H1 (cell line): ENCODE results near the gene KCNMB1. TPM values are rescaled to one million over a fixed set of nuclear protein-coding genes. Genes with fewer than 3 reads are reported as not detected.

Source experiments
- CTCF ChIA-PET: fragments of 300-600 bp; sonication (Branson Sonifier 250); formaldehyde crosslinking; loops from one replicate; lab custom pipeline; 2021; ENCODE audit not compliant: partially characterized antibody; lab: Charles Lee
- POLR2A ChIA-PET: fragments of 300-600 bp; sonication (Branson Sonifier 250); formaldehyde crosslinking; loops from one replicate; lab custom pipeline; 2021; ENCODE audit warnings: inconsistent platforms; ENCODE audit not compliant: partially characterized antibody; lab: Charles Lee
- DNase-seq, 2 experiments: peaks; one replicate each; pipeline versions ENCODE4 v3.0.0 to v3.0.0-alpha.2; 2010 to 2022; ENCODE audit warnings: low spot score in 2 of 2, low read depth in 1 of 2, mixed read lengths in 1 of 2
- FAIRE-seq: peaks from 2 replicates; lab custom pipeline; 2011; peaks lifted over from hg19 to GRCh38; lab: Jason Lieb, UNC
- H2AFZ ChIP-seq: 2 replicates; pipeline ENCODE4 v1.8.1; 2012; ENCODE audit warnings: low read length, inconsistent platforms
- H2AK5ac ChIP-seq: 2 replicates; pipeline ENCODE4 v1.6.1; 2013; ENCODE audit warnings: low read depth, low read length
- H2BK120ac ChIP-seq: replicated peaks from 2 replicates; pipeline ENCODE3; 2013; ENCODE audit warnings: low read depth, low read length, inconsistent platforms
- H2BK12ac ChIP-seq: 2 replicates; pipeline ENCODE4 v1.6.1; 2013; ENCODE audit warnings: low read depth, low read length
- H2BK15ac ChIP-seq: 2 replicates; pipeline ENCODE4 v1.6.1; 2013; ENCODE audit warnings: low read length
- H2BK20ac ChIP-seq: 2 replicates; pipeline ENCODE4 v1.6.1; 2013; ENCODE audit warnings: low read length
- H2BK5ac ChIP-seq: 2 replicates; pipeline ENCODE4 v1.6.1; 2013; ENCODE audit warnings: low read depth, low read length
- H3K14ac ChIP-seq: 2 replicates; pipeline ENCODE4 v1.6.1; 2013; ENCODE audit warnings: inconsistent platforms; ENCODE audit not compliant: insufficient read length
- H3K18ac ChIP-seq: 2 replicates; pipeline ENCODE4 v1.6.1; 2013; ENCODE audit warnings: low read length; ENCODE audit errors: extremely low read depth
- H3K23ac ChIP-seq: 2 replicates; pipeline ENCODE4 v1.6.1; 2013; ENCODE audit warnings: inconsistent platforms; ENCODE audit not compliant: insufficient read length
- H3K23me2 ChIP-seq: 2 replicates; pipeline ENCODE4 v1.6.1; 2013; ENCODE audit warnings: low read depth, low read length
- H3K27ac ChIP-seq: 2 replicates; pipeline ENCODE4 v1.6.1; 2011; ENCODE audit warnings: low read depth, low read length, inconsistent platforms
- H3K27me3 ChIP-seq, 4 experiments: replicated peaks in 1 of 4; 1 replicate in 1 of 4; 2 replicates in 3 of 4; pipeline versions ENCODE4 v1.6.1 to v1.8.1; 2011 to 2013; ENCODE audit warnings: low read length in 3 of 4, mild to moderate bottlenecking in 3 of 4, inconsistent platforms in 2 of 4, mixed read lengths in 2 of 4, moderate library complexity in 1 of 4; ENCODE audit not compliant: control insufficient read depth in 3 of 4, insufficient read depth in 3 of 4; ENCODE audit errors: extremely low read depth in 1 of 4
- H3K36me3 ChIP-seq, 4 experiments: 2 replicates each; pipeline versions ENCODE4 v1.6.1 to v1.8.1; 2011 to 2013; ENCODE audit warnings: mild to moderate bottlenecking in 4 of 4, low read length in 3 of 4, moderate library complexity in 2 of 4, control low read depth in 1 of 4, inconsistent platforms in 1 of 4; ENCODE audit not compliant: insufficient read depth in 4 of 4, control insufficient read depth in 2 of 4
- H3K4ac ChIP-seq: replicated peaks from 2 replicates; pipeline ENCODE3; 2013; ENCODE audit warnings: low read length, low read depth, mixed read lengths, inconsistent platforms; ENCODE audit not compliant: insufficient read length
- H3K4me1 ChIP-seq, 4 experiments: replicated peaks in 1 of 4; 1 replicate in 1 of 4; 2 replicates in 3 of 4; pipeline versions ENCODE4 v1.6.1 to v1.8.1; 2011 to 2013; ENCODE audit warnings: low read length in 3 of 4, inconsistent platforms in 2 of 4, mixed read lengths in 1 of 4; ENCODE audit not compliant: insufficient read depth in 4 of 4, control insufficient read depth in 3 of 4
- H3K4me2 ChIP-seq, 2 experiments: 2 replicates each; pipeline versions ENCODE4 v1.6.1 to v1.8.1; 2011 to 2013; ENCODE audit warnings: low read depth in 2 of 2, low read length in 2 of 2, control low read depth in 1 of 2, inconsistent platforms in 1 of 2, mild to moderate bottlenecking in 1 of 2; ENCODE audit not compliant: insufficient read depth in 1 of 2
- H3K4me3 ChIP-seq, 4 experiments: fragments of 200-600, 300-600 bp in 1 of 4; sonication (generic), shearing (Covaris generic), sonication (Bioruptor Twin) in 1 of 4; 2 replicates each; pipeline versions ENCODE4 v1.5.1 to v1.8.1; 2011 to 2016; ENCODE audit warnings: low read length in 4 of 4, low read depth in 3 of 4, control low read depth in 2 of 4, inconsistent platforms in 2 of 4, mild to moderate bottlenecking in 2 of 4, mixed read lengths in 1 of 4, moderate library complexity in 1 of 4; ENCODE audit not compliant: insufficient read depth in 2 of 4; ENCODE audit errors: extremely low read depth in 1 of 4
- H3K56ac ChIP-seq: replicated peaks from 2 replicates; pipeline ENCODE3; 2013; ENCODE audit warnings: low read depth, mild to moderate bottlenecking, mixed read lengths, low read length, inconsistent platforms; ENCODE audit not compliant: insufficient read length
- H3K79me1 ChIP-seq: 2 replicates; pipeline ENCODE4 v1.6.1; 2013; ENCODE audit warnings: low read depth, low read length, control low read depth
- H3K79me2 ChIP-seq, 2 experiments: 2 replicates each; pipeline versions ENCODE4 v1.6.1 to v1.8.1; 2012 to 2013; ENCODE audit warnings: low read length in 2 of 2, mild to moderate bottlenecking in 2 of 2, inconsistent platforms in 1 of 2; ENCODE audit not compliant: insufficient read depth in 2 of 2, control insufficient read depth in 1 of 2
- H3K9ac ChIP-seq, 4 experiments: replicated peaks in 1 of 4; 1 replicate in 1 of 4; 2 replicates in 3 of 4; pipeline versions ENCODE4 v1.6.1 to v1.8.1; 2011 to 2013; ENCODE audit warnings: low read depth in 3 of 4, low read length in 3 of 4, control low read depth in 2 of 4, mild to moderate bottlenecking in 2 of 4, moderate library complexity in 2 of 4, inconsistent platforms in 1 of 4; ENCODE audit errors: extremely low read depth in 1 of 4
- H3K9me3 ChIP-seq, 2 experiments: 2 replicates each; pipeline versions ENCODE4 v1.6.1 to v1.8.1; 2012 to 2013; ENCODE audit warnings: mild to moderate bottlenecking in 2 of 2, moderate library complexity in 2 of 2, control low read depth in 1 of 2, inconsistent platforms in 1 of 2, low read depth in 1 of 2, low read length in 1 of 2, mixed read lengths in 1 of 2; ENCODE audit not compliant: insufficient read depth in 2 of 2
- H4K20me1 ChIP-seq, 2 experiments: replicated peaks in 1 of 2; 2 replicates each; pipeline versions ENCODE3 to v1.8.1; 2011 to 2013; ENCODE audit warnings: inconsistent platforms in 2 of 2, low read length in 2 of 2, mild to moderate bottlenecking in 1 of 2; ENCODE audit not compliant: insufficient read depth in 2 of 2, control insufficient read depth in 1 of 2
- H4K5ac ChIP-seq: 2 replicates; pipeline ENCODE4 v1.6.1; 2013; ENCODE audit warnings: low read length, low read depth, mixed read lengths, inconsistent platforms; ENCODE audit not compliant: insufficient read length
- H4K8ac ChIP-seq: 2 replicates; pipeline ENCODE4 v1.8.0; 2013; ENCODE audit warnings: mild to moderate bottlenecking, moderate library complexity, low read length, inconsistent platforms; ENCODE audit not compliant: insufficient read depth; ENCODE audit errors: extremely low read depth
- H4K91ac ChIP-seq: replicated peaks from 2 replicates; pipeline ENCODE3; 2013; ENCODE audit warnings: low read length, mixed read lengths, inconsistent platforms; ENCODE audit not compliant: insufficient read length
- CBX5 ChIP-seq: fragments of 300-800, 300-1000 bp; sonication (generic); IDR thresholded peaks from 2 replicates; pipeline ENCODE4 v1.7.1; 2016; ENCODE audit warnings: antibody characterized with exemption, low read length, low read depth
- CHD1 ChIP-seq: IDR thresholded peaks from 2 replicates; pipeline ENCODE4 v1.6.1; 2012; ENCODE audit warnings: low read depth, low read length, improper control_type of control experiment
- EZH2 ChIP-seq: fragments of 200-600 bp; sonication (generic); IDR thresholded peaks from 2 replicates; pipeline ENCODE4 v1.7.1; 2012; ENCODE audit warnings: low read depth, mild to moderate bottlenecking, moderate library complexity, low read length, inconsistent platforms; ENCODE audit not compliant: severe bottlenecking
- JUN ChIP-seq: IDR thresholded peaks from 2 replicates; pipeline ENCODE4 v1.6.1; 2011; ENCODE audit warnings: low read depth, mild to moderate bottlenecking, improper control_type of control experiment, low read length
- PHF8 ChIP-seq: fragments of 200-600 bp; sonication (generic); conservative IDR thresholded peaks from 2 replicates; pipeline ENCODE4 v1.7.1; 2012; ENCODE audit warnings: low read depth, mild to moderate bottlenecking, inconsistent platforms, low read length, moderate library complexity
- SP1 ChIP-seq: IDR thresholded peaks from 2 replicates; pipeline ENCODE4 v1.6.1; 2011; ENCODE audit warnings: low read depth, low read length
- WGBS, 2 experiments: shearing (Covaris generic) in 1 of 2; methylation state at CpG; one replicate each; pipeline versions ENCODE4 v1.1.6 to v1.1.7; 2013 to 2015; ENCODE audit warnings: low lambda C conversion rate in 2 of 2, mixed read lengths in 2 of 2, inconsistent platforms in 1 of 2, low coverage in 1 of 2, missing lambda C conversion rate in 1 of 2; ENCODE audit not compliant: insufficient replicate concordance in 2 of 2, insufficient coverage in 1 of 2, insufficient read length in 1 of 2; ENCODE audit errors: extremely low coverage in 1 of 2, missing lambda C conversion rate in 1 of 2; 5-methylcytosine and 5-hydroxymethylcytosine counted together
- polyA plus RNA-seq, 7 experiments: library from polyadenylated mRNA; depleted of rRNA in 3 of 7; stranded (reverse) in 5 of 7; unstranded in 2 of 7; fragments of >200 nt in 5 of 7; fragments of 200-250 nt in 2 of 7; gene quantifications; 1 replicate in 5 of 7; 2 replicates in 1 of 7; 4 replicates in 1 of 7; pipeline versions ENCODE4 v1.2.1 to v1.2.3, GENCODE V29; 2011 to 2013; ENCODE audit warnings: missing spikeins in 2 of 7, mixed read lengths in 2 of 7
- total RNA-seq: library from RNA; stranded (reverse); fragmentation: NEBNext Ultra II Directional; extraction: Animal tissue kit (Norgen Biotek cat#: 25700); gene quantifications from 2 replicates; pipeline ENCODE4 v1.2.1, GENCODE V29; 2021

The KCNMB1 gene
- total and polyA plus RNA-seq, 2 of the 8 experiments (the other 6 are each of a cell fraction or from before 2014, with no cell fraction given) = 0.08 to 0.19 TPM

DNA sequence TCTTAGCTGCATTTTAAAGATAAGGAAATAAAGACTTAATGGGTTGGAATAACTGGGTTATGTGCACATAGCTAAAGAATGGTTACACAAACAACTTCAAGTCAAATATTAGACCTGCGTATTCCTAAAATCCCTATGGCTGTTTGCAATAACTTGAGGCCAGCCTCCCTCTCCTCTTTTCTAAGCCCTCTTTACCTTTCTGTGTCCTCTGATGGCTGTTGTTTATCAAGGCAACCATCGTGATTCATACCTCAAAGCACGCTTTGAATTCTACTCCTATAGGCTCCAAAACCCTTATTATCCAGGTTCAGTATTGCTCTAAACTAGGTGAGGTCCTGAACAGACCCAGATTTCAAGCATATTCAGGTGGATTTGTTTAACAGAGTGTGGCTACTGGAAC, 46.0 kb downstream of the KCNMB1 start:
- H3K56ac ChIP-seq = no peak overlapping the region
- no peak for DNase-seq
- H3K4me3 ChIP-seq = no peak overlapping the region
- no peak overlapping the region for H3K4ac ChIP-seq
- WGBS, 2 experiments = 84% methylated on average over 3 of the region's 3 CpGs; no CpG with 5 or more reads in 1 of the 2 experiments
- H2BK12ac ChIP-seq = no peak overlapping the region
- no peak overlapping the region for H2BK120ac ChIP-seq
- H2BK5ac ChIP-seq = no peak overlapping the region
- peaks cover 10 to 15% of the 10 kb centered on the region in 2 experiments; a peak in 3 of 4 replicates for H3K9me3 ChIP-seq
- H2BK15ac ChIP-seq = no peak overlapping the region
- no peak overlapping the region for H2AK5ac ChIP-seq
- FAIRE-seq = no peak
- H3K79me2 ChIP-seq = no peaks in the 10 kb centered on the region
- H3K27me3 ChIP-seq = no peaks in the 10 kb centered on the region
- CTCF ChIA-PET = interaction anchor here (0.8 to 5.5 kb wide), 6 partner anchors 13 to 120 kb away, joined by 3 to 22 read pairs (median 4); no protein-coding TSS in a partner anchor
- no peak overlapping the region for H3K18ac ChIP-seq
- H3K4me2 ChIP-seq = no peak overlapping the region
- H3K14ac ChIP-seq = no peak overlapping the region
- no peak overlapping the region for H3K9ac ChIP-seq
- no peak overlapping the region for H3K23ac ChIP-seq
- H3K23me2 ChIP-seq = no peaks in the 10 kb centered on the region
- H3K79me1 ChIP-seq = no peaks in the 10 kb centered on the region
- no peak overlapping the region for H2AFZ ChIP-seq
- no peaks in the 10 kb centered on the region for H3K36me3 ChIP-seq
- no peak overlapping the region for H4K5ac ChIP-seq
- peaks cover 3 to 7% (median 5%) of the 10 kb centered on the region in 4 experiments; a peak in 5 of 7 replicates for H3K4me1 ChIP-seq
- H4K20me1 ChIP-seq = no peaks in the 10 kb centered on the region
- H3K27ac ChIP-seq = no peak overlapping the region
- H4K8ac ChIP-seq = no peak overlapping the region
- POLR2A ChIA-PET = no interaction called here
- H4K91ac ChIP-seq = no peak overlapping the region
- no peak overlapping the region for H2BK20ac ChIP-seq
- TF ChIP-seq SP1 (no peak), EZH2 (no peak), CBX5 (no peak), JUN (no peak), CHD1 (no peak), PHF8 (no peak)
